ENCODE data around the gene HBG2.

The HBG2 gene

GRCh38 chr11:5281596-5281995, 27.0 kb upstream of the HBG2 start:
- TF ChIP-seq CTCF (IDR thresholded peaks at IDR 0.05; ENCODE audit: control insufficient read depth, extremely low read depth, insufficient read depth), result no peak
- no peak overlapping the region for H3K4me3 ChIP-seq (ENCODE audit: low read depth, low read length)
- no peak for DNase-seq (ENCODE audit: low read depth)

GRCh38 chr11:5280582-5281102, 26.1 kb upstream of the HBG2 start:
- no peak overlapping the region for H3K4me3 ChIP-seq (ENCODE audit: low read depth, low read length)
- no peak for TF ChIP-seq CTCF (IDR thresholded peaks at IDR 0.05; ENCODE audit: control insufficient read depth, extremely low read depth, insufficient read depth)
- DNase-seq (ENCODE audit: low read depth), result peak; percentile 22

- H3K4me3 ChIP-seq (ENCODE audit: low read depth, low read length), result no peak overlapping the region
- TF ChIP-seq CTCF (IDR thresholded peaks at IDR 0.05; ENCODE audit: control insufficient read depth, extremely low read depth, insufficient read depth), result no peak
- no peak for DNase-seq (ENCODE audit: low read depth)
These were observed 25.0 kb upstream of the HBG2 start for GRCh38 chr11:5279471-5280090.

GRCh38 chr11:5277807-5278382, 23.3 kb upstream of the HBG2 start:
- no peak for DNase-seq (ENCODE audit: low read depth)
- TF ChIP-seq CTCF (IDR thresholded peaks at IDR 0.05; ENCODE audit: control insufficient read depth, extremely low read depth, insufficient read depth), result no peak
- H3K4me3 ChIP-seq (ENCODE audit: low read depth, low read length), result no peak overlapping the region

GRCh38 chr11:5276697-5277096, 22.1 kb upstream of the HBG2 start:
- TF ChIP-seq CTCF (IDR thresholded peaks at IDR 0.05; ENCODE audit: control insufficient read depth, extremely low read depth, insufficient read depth), result no peak
- DNase-seq (ENCODE audit: low read depth), result peak; percentile 31

GRCh38 chr11:5275369-5276110, 21.0 kb upstream of the HBG2 start:
- no peak overlapping the region for H3K4me3 ChIP-seq (ENCODE audit: low read depth, low read length)
- TF ChIP-seq CTCF (IDR thresholded peaks at IDR 0.05; ENCODE audit: control insufficient read depth, extremely low read depth, insufficient read depth), result no peak
- DNase-seq (ENCODE audit: low read depth), result no peak

More at GRCh38 chr11:5276697-5277096, 22.1 kb upstream of the HBG2 start:
- H3K4me3 ChIP-seq (ENCODE audit: low read depth, low read length), result no peak overlapping the region
